Neural progenitor cell (in vitro differentiated cells): ENCODE data around the gene SMAD4.

Experiments used
- CTCF ChIP-seq: fragments of 200-600 bp; sonication (generic); IDR thresholded peaks from 2 replicates; pipeline ENCODE4 v1.5.1; 2017; ENCODE audit warnings: antibody characterized with exemption, mild to moderate bottlenecking
- EZH2 ChIP-seq: fragments of 200-600 bp; sonication (generic); IDR thresholded peaks from 2 replicates; pipeline ENCODE4 v1.6.1; 2017; ENCODE audit warnings: antibody characterized with exemption, mild to moderate bottlenecking, moderate library complexity

DNA sequence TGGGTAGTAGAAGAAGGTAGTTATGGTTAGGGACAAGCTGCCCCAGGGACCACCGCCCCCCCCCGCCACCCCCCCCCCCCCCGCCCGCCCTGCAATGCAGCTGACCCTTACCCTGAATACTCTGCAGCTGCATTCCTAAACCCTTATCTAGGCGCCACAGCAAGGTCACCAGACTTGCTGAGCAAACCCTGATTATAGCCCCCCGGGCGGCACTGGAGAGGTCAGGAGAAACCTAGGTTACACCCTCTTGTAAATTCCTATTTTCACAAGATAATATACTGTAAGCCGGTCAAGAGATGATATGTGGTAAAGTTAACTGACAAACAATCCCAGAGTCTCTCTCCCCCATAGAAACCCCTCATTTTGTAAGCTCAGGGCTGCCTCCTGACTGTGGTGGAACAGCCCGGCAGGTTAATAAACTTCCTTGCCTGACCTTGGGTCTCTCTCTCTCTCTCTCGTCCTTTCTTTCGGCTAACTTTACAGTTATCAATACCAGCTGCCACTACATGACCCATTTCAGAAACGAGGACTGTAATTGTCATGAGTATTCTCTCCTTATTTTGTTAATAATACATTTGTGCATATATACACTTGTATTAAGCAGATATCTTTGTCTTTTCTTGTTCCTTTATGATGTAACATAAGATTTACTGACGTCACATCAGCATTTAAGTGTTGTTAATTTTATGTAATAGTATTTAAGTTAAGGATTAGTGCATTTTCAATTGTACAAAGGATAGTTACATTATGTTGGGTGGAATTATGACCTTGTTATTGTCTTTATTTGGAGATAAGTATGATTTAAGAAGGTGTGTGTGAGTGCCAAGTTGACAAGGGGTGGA is 22.8 kb upstream of the SMAD4 start:
- TF ChIP-seq CTCF (no peak), EZH2 (no peak)
